ENCODE results near the gene FBXL2.
"Not testable (repeated sequence)": the region's sequence is repeated elsewhere in the genome, so short reads cannot be mapped to it uniquely, and the experiment has no call there.

Gene FBXL2

DNA sequence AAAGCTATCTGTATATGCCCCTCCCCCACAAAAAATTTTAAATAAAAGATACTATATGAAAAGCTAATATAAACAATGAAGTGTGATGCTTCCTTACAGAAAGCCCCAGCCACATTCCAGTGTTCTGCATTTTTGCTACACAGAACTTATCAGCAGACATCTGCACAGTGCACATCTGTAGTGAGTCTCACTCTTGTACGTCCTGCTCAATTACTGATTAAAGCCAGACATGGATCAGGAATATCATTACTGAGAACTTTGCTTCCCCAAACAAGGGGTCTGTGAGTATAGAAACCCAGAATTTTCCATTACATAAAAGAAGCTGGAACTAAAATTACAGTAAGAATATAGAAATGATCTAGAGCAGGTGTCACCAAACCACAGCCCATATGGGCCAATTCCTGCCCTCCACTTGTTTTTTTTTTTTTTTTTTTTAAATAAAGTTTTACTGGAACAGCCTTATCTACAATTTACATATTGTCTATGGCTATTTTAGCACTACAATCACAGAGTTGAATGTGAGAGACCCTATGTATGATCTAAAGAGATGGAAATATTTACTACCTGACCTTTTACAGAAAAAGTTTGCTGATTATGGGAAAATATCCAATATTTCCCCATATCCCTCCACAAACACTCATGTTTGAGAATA, 117.3 kb downstream of the FBXL2 start:
- no peak overlapping the region for H3K4me3 ChIP-seq (ENCODE audit: low read depth in 1 of 2, low read length in 2 of 2)
- H3K27me3 ChIP-seq (ENCODE audit: control insufficient read depth in 1 of 2, insufficient read depth in 2 of 2, low read length in 2 of 2) = no peaks in the 10 kb centered on the region
- H3K4me1 ChIP-seq (ENCODE audit: control insufficient read depth in 1 of 2, insufficient read depth in 2 of 2, low read length in 2 of 2) = no peaks in the 10 kb centered on the region
- no peak overlapping the region for H3K27ac ChIP-seq (ENCODE audit: low read depth, low read length)
- no peaks in the 10 kb centered on the region for H3K9me3 ChIP-seq (ENCODE audit: control insufficient read depth in 1 of 2, low read length in 2 of 2)
- no peak overlapping the region for H3K9ac ChIP-seq (ENCODE audit: low read depth in 1 of 2, low read length in 2 of 2)
- H3K36me3 ChIP-seq (ENCODE audit: control insufficient read depth in 1 of 2, insufficient read depth in 2 of 2, low read length in 2 of 2) = peaks cover 40 to 84% of the 10 kb centered on the region in 2 donors

DNA sequence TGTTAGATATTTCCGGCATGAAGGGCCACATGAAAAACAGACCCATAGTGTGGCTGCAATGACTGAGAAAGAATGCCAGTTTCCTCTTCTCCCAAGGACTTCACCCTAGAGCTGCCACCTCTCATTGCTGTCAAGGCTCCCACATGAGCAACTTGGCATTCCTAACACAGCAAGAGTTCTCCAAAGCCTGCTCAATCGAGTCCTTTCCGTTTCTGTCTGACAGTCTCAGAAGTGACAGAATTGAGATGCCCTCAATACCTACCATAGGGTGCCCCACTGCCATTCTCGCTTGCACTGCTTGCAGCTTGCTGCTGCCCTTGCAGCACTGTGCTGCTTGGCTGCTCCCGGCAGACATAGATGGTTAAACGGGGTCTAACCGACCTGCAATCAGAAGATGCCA, 118.7 kb downstream of the FBXL2 start:
- Histone ChIP-seq H3K4me3 (ENCODE audit: low read depth in 1 of 2, low read length in 2 of 2) (no peak overlapping the region), H3K4me1 (ENCODE audit: control insufficient read depth in 1 of 2, insufficient read depth in 2 of 2, low read length in 2 of 2) (no peaks in the 10 kb centered on the region), H3K27ac (ENCODE audit: low read depth, low read length) (no peak overlapping the region), H3K9ac (ENCODE audit: low read depth in 1 of 2, low read length in 2 of 2) (no peak overlapping the region), H3K27me3 (ENCODE audit: control insufficient read depth in 1 of 2, insufficient read depth in 2 of 2, low read length in 2 of 2) (no peaks in the 10 kb centered on the region), H3K9me3 (ENCODE audit: control insufficient read depth in 1 of 2, low read length in 2 of 2) (no peaks in the 10 kb centered on the region), H3K36me3 (ENCODE audit: control insufficient read depth in 1 of 2, insufficient read depth in 2 of 2, low read length in 2 of 2) (peaks cover 32 to 84% of the 10 kb centered on the region in 2 donors)

DNA sequence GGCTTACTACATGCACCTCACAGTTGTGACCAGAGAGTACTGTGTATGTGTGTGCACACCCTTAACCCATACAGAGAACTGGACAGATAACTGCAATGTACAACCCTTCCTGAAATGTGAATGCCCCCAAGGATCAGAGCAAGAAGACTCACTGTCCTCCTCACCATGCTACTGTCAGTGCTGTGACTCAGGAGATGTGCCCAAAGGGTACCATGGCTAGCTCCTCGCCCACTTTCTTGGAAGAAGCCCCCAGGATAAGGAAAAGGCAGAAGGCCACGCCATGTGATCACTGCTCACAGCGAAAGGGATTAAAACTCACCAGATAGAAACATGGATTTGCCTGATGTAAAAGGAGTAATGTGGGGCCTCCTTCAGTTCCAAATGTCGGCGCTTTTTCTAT, 121.2 kb downstream of the FBXL2 start:
- no peaks in the 10 kb centered on the region for H3K27me3 ChIP-seq (ENCODE audit: control insufficient read depth in 1 of 2, insufficient read depth in 2 of 2, low read length in 2 of 2)
- H3K9ac ChIP-seq (ENCODE audit: low read depth in 1 of 2, low read length in 2 of 2) = no peak overlapping the region
- H3K9me3 ChIP-seq (ENCODE audit: control insufficient read depth in 1 of 2, low read length in 2 of 2) = no peaks in the 10 kb centered on the region
- peaks cover 41 to 83% of the 10 kb centered on the region in 2 donors for H3K36me3 ChIP-seq (ENCODE audit: control insufficient read depth in 1 of 2, insufficient read depth in 2 of 2, low read length in 2 of 2)
- no peak overlapping the region for H3K27ac ChIP-seq (ENCODE audit: low read depth, low read length)
- no peaks in the 10 kb centered on the region for H3K4me1 ChIP-seq (ENCODE audit: control insufficient read depth in 1 of 2, insufficient read depth in 2 of 2, low read length in 2 of 2)
- H3K4me3 ChIP-seq (ENCODE audit: low read depth in 1 of 2, low read length in 2 of 2) = no peak overlapping the region

DNA sequence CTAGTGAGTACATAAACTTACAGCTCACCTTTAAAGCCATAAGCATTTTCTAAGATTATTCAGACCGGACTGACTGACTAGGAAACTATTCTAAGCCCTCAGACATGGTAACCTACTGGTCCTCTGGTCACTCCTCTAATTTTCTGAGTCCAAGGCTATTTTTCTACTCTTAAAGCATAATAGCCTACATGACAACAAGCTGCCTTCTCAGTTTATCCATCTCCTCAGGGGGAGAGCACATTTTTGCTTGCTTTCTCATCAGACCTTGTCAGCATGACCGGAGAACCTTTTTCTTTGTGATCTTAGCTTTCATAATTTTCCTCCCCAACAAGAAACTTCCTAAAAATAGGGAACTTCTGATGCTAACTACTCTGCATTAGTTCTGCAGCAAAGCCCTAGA, 124.5 kb downstream of the FBXL2 start:
- H3K27me3 ChIP-seq (ENCODE audit: control insufficient read depth in 1 of 2, insufficient read depth in 2 of 2, low read length in 2 of 2) = no peaks in the 10 kb centered on the region
- H3K4me3 ChIP-seq (ENCODE audit: low read depth in 1 of 2, low read length in 2 of 2) = no peak overlapping the region
- no peak overlapping the region for H3K27ac ChIP-seq (ENCODE audit: low read depth, low read length)
- no peak overlapping the region for H3K9ac ChIP-seq (ENCODE audit: low read depth in 1 of 2, low read length in 2 of 2)
- H3K36me3 ChIP-seq (ENCODE audit: control insufficient read depth in 1 of 2, insufficient read depth in 2 of 2, low read length in 2 of 2) = peaks cover 39 to 73% of the 10 kb centered on the region in 2 donors
- no peaks in the 10 kb centered on the region for H3K4me1 ChIP-seq (ENCODE audit: control insufficient read depth in 1 of 2, insufficient read depth in 2 of 2, low read length in 2 of 2)
- no peaks in the 10 kb centered on the region for H3K9me3 ChIP-seq (ENCODE audit: control insufficient read depth in 1 of 2, low read length in 2 of 2)

DNA sequence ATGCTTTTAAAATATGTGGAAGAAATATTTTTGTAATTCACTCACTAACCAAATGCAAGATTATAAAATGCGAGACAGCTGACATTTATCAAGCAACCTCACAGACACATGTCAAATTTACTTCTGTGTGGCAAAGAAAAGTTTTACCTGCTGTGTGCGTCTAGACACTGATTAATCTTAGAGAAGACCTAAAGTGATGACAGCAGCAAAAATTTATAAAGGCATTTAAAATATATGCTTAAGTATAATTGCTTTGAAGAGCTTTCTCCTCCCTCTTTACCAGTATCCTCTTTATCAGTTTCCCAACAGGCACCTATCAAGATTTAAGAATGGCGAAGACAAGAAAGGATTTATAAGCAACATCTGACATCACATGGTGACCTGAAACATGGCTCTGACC, 125.7 kb downstream of the FBXL2 start:
- peaks cover 32 to 73% of the 10 kb centered on the region in 2 donors for H3K36me3 ChIP-seq (ENCODE audit: control insufficient read depth in 1 of 2, insufficient read depth in 2 of 2, low read length in 2 of 2)
- H3K4me1 ChIP-seq (ENCODE audit: control insufficient read depth in 1 of 2, insufficient read depth in 2 of 2, low read length in 2 of 2) = no peaks in the 10 kb centered on the region
- H3K27ac ChIP-seq (ENCODE audit: low read depth, low read length) = no peak overlapping the region
- no peak overlapping the region for H3K9ac ChIP-seq (ENCODE audit: low read depth in 1 of 2, low read length in 2 of 2)
- H3K4me3 ChIP-seq (ENCODE audit: low read depth in 1 of 2, low read length in 2 of 2) = no peak overlapping the region
- H3K9me3 ChIP-seq (ENCODE audit: control insufficient read depth in 1 of 2, low read length in 2 of 2) = no peaks in the 10 kb centered on the region
- no peaks in the 10 kb centered on the region for H3K27me3 ChIP-seq (ENCODE audit: control insufficient read depth in 1 of 2, insufficient read depth in 2 of 2, low read length in 2 of 2)

DNA sequence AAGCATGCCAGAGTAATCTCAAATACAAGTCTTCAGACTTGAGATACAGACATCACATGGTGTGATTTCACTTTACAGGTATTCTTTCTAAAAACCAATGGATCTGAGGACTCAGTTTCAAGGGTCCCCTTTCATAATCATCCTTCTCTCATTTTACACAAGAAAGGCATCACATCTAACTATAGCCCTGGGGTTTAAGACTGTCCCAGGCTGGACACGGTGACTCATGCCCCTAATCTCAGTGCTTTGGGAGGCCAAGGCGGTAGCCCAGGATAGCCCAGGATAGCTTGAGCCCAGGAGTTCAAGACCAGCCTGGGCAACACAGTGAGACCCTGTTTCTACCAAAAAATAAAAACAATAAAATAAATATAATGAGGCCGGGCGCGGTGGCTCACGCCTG, 126.5 kb downstream of the FBXL2 start:
- no peak overlapping the region for H3K9ac ChIP-seq (ENCODE audit: low read depth in 1 of 2, low read length in 2 of 2)
- no peaks in the 10 kb centered on the region for H3K27me3 ChIP-seq (ENCODE audit: control insufficient read depth in 1 of 2, insufficient read depth in 2 of 2, low read length in 2 of 2)
- no peaks in the 10 kb centered on the region for H3K4me1 ChIP-seq (ENCODE audit: control insufficient read depth in 1 of 2, insufficient read depth in 2 of 2, low read length in 2 of 2)
- H3K27ac ChIP-seq (ENCODE audit: low read depth, low read length) = no peak overlapping the region
- H3K4me3 ChIP-seq (ENCODE audit: low read depth in 1 of 2, low read length in 2 of 2) = no peak overlapping the region
- peaks cover 31 to 72% of the 10 kb centered on the region in 2 donors for H3K36me3 ChIP-seq (ENCODE audit: control insufficient read depth in 1 of 2, insufficient read depth in 2 of 2, low read length in 2 of 2)
- H3K9me3 ChIP-seq (ENCODE audit: control insufficient read depth in 1 of 2, low read length in 2 of 2) = no peaks in the 10 kb centered on the region

DNA sequence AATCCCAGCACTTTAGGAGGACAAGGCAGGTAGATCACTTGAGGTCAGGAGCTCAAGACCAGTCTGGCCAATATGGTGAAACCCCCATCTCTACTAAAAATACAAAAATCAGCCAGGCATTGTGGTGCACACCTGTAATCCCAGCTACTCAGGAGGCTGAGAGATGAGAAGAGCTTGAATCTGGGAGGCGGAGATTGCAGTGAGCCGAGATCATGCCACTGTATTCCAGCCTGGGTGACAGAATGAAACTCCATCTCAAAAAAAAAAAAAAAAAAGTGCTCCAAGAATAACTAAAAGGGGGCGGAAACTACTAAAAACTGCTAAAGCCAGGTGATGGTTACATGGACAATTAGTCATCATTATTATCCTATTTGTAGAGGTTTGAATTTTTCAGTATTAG, 133.6 kb downstream of the FBXL2 start:
- not testable (repeated sequence) for H3K27me3 ChIP-seq (ENCODE audit: control insufficient read depth in 1 of 2, insufficient read depth in 2 of 2, low read length in 2 of 2); H3K9ac ChIP-seq (ENCODE audit: low read depth in 1 of 2, low read length in 2 of 2); H3K4me1 ChIP-seq (ENCODE audit: control insufficient read depth in 1 of 2, insufficient read depth in 2 of 2, low read length in 2 of 2); H3K4me3 ChIP-seq (ENCODE audit: low read depth in 1 of 2, low read length in 2 of 2); H3K9me3 ChIP-seq (ENCODE audit: control insufficient read depth in 1 of 2, low read length in 2 of 2); H3K27ac ChIP-seq (ENCODE audit: low read depth, low read length)
- H3K36me3 ChIP-seq (ENCODE audit: control insufficient read depth in 1 of 2, insufficient read depth in 2 of 2, low read length in 2 of 2) = peaks cover 42 to 73% of the 10 kb centered on the region in 2 donors

DNA sequence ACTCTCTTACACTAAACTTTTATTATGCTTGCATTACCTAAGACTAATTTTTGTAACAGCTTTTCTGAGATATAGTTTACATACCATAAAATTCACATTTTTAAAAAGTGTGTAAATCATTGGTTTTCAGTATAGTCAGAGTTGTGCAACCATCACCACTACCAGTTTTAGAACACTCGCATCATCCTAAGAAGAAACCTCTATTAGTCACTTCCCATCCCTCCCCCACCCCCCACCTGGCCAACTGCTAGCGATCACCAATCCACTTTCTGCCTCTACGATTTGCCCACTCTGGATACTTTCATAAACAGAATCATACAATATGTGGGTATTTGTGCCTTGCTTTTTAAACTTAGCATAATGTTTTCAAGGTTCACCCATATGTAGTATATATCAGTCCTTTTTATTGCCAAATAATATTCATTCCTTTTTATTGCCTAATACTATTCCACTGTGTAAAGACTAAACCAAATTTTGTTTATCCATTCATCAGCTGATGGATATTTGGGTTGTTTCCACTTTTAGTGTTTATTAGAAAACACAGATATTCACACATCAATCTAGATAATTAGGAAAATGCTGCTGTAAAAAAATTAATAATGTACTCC, 139.9 kb downstream of the FBXL2 start:
- Histone ChIP-seq H3K4me1 (ENCODE audit: control insufficient read depth in 1 of 2, insufficient read depth in 2 of 2, low read length in 2 of 2) (no peaks in the 10 kb centered on the region), H3K27me3 (ENCODE audit: control insufficient read depth in 1 of 2, insufficient read depth in 2 of 2, low read length in 2 of 2) (no peaks in the 10 kb centered on the region), H3K9ac (ENCODE audit: low read depth in 1 of 2, low read length in 2 of 2) (no peak overlapping the region), H3K27ac (ENCODE audit: low read depth, low read length) (no peak overlapping the region), H3K9me3 (ENCODE audit: control insufficient read depth in 1 of 2, low read length in 2 of 2) (no peaks in the 10 kb centered on the region), H3K4me3 (ENCODE audit: low read depth in 1 of 2, low read length in 2 of 2) (no peak overlapping the region), H3K36me3 (ENCODE audit: control insufficient read depth in 1 of 2, insufficient read depth in 2 of 2, low read length in 2 of 2) (peaks cover 13 to 36% of the 10 kb centered on the region in 2 donors)

DNA sequence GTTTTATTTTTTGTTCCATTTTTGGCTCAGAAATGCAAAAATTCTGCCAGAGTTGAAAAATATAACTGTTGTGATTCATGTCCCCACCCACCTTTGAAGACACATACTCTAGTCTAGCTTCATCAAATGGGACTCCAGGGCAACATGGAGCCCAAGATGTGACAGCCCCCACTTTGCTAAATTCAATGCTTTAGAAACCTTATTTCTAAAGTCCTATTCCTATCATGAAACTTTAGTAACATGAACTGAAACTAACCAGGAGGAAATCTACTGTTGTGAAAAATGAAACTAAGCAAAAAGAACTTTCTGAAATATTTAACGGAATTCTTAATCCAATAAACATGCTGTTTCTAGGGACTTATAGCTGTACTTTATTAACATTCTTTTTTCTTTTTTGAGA, 142.7 kb downstream of the FBXL2 start:
- H3K27me3 ChIP-seq (ENCODE audit: control insufficient read depth in 1 of 2, insufficient read depth in 2 of 2, low read length in 2 of 2) = no peaks in the 10 kb centered on the region
- H3K36me3 ChIP-seq (ENCODE audit: control insufficient read depth in 1 of 2, insufficient read depth in 2 of 2, low read length in 2 of 2) = peaks cover 8 to 33% of the 10 kb centered on the region in 2 donors
- no peak overlapping the region for H3K4me3 ChIP-seq (ENCODE audit: low read depth in 1 of 2, low read length in 2 of 2)
- H3K4me1 ChIP-seq (ENCODE audit: control insufficient read depth in 1 of 2, insufficient read depth in 2 of 2, low read length in 2 of 2) = no peaks in the 10 kb centered on the region
- no peaks in the 10 kb centered on the region for H3K9me3 ChIP-seq (ENCODE audit: control insufficient read depth in 1 of 2, low read length in 2 of 2)
- H3K9ac ChIP-seq (ENCODE audit: low read depth in 1 of 2, low read length in 2 of 2) = no peak overlapping the region
- no peak overlapping the region for H3K27ac ChIP-seq (ENCODE audit: low read depth, low read length)

DNA sequence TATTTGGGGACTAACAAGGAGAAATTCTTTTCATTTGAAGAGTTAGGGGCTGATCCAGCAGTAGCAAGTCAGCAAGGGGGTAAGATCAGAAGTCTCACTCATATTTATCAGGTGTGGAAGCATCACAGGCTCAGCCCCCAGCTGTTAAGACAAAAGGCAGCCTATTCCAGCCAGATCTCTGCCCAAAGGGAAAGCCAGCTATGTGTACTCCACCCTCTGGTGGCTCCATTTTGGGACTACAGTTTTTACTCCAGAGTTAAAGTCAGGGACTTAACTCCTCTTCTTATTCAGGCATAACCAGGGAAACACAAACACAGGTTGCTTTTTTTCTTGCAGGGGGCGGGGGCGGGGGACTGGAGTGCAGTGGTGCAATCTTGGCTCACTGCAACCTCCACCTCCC, 143.7 kb downstream of the FBXL2 start:
- H3K27me3 ChIP-seq (ENCODE audit: control insufficient read depth in 1 of 2, insufficient read depth in 2 of 2, low read length in 2 of 2) = no peaks in the 10 kb centered on the region
- no peaks in the 10 kb centered on the region for H3K9me3 ChIP-seq (ENCODE audit: control insufficient read depth in 1 of 2, low read length in 2 of 2)
- peaks cover 4 to 32% of the 10 kb centered on the region in 2 donors for H3K36me3 ChIP-seq (ENCODE audit: control insufficient read depth in 1 of 2, insufficient read depth in 2 of 2, low read length in 2 of 2)
- H3K4me3 ChIP-seq (ENCODE audit: low read depth in 1 of 2, low read length in 2 of 2) = no peak overlapping the region
- no peak overlapping the region for H3K9ac ChIP-seq (ENCODE audit: low read depth in 1 of 2, low read length in 2 of 2)
- H3K27ac ChIP-seq (ENCODE audit: low read depth, low read length) = no peak overlapping the region
- peaks cover 0 to under 1% of the 10 kb centered on the region in 2 donors for H3K4me1 ChIP-seq (ENCODE audit: control insufficient read depth in 1 of 2, insufficient read depth in 2 of 2, low read length in 2 of 2)
